A673 (cell line): ENCODE data around the gene CA4. TPM values are rescaled to one million over a fixed set of nuclear protein-coding genes. Genes with fewer than 3 reads are reported as not detected.

Experiments
- BruUV-seq: library from RNA; stranded (reverse); fragments of 400-500 nt; replicated peaks from 2 replicates; lab custom pipeline; 2021; lab: Mats Ljungman, UMichigan
- CTCF ChIA-PET: fragments of 300-600 bp; sonication (Branson Sonifier 250); formaldehyde crosslinking; loops from one replicate; lab custom pipeline; 2022; ENCODE audit warnings: antibody characterized with exemption; lab: Charles Lee
- POLR2A ChIA-PET: fragments of 300-600 bp; sonication (Branson Sonifier 250); formaldehyde crosslinking; loops from one replicate; lab custom pipeline; 2022; ENCODE audit warnings: antibody characterized with exemption; ENCODE audit not compliant: low non-redundant PET; lab: Charles Lee
- DNase-seq: peaks from one replicate; pipeline ENCODE4 v3.0.0-alpha.2; 2015; ENCODE audit warnings: low spot score
- H3K27ac ChIP-seq: fragments of 200-600 bp; sonication (generic); 2 replicates; pipeline ENCODE4 v1.5.1; 2016; ENCODE audit warnings: mixed run types, low read depth, mild to moderate bottlenecking, mixed read lengths, antibody characterized with exemption, low read length; ENCODE audit not compliant: poor library complexity, severe bottlenecking
- H3K27me3 ChIP-seq: fragments of 200-600 bp; sonication (generic); replicated peaks from 2 replicates; pipeline ENCODE4 v1.6.1; 2017; ENCODE audit warnings: mixed run types, low read depth, mild to moderate bottlenecking, mixed read lengths, antibody characterized with exemption, low read length; ENCODE audit not compliant: insufficient read depth, poor library complexity
- H3K36me3 ChIP-seq: fragments of 200-600 bp; sonication (generic); 2 replicates; pipeline ENCODE4 v1.6.1; 2016; ENCODE audit warnings: mixed run types, mild to moderate bottlenecking, mixed read lengths, antibody characterized with exemption, low read length; ENCODE audit not compliant: insufficient read depth, poor library complexity, severe bottlenecking
- H3K4me1 ChIP-seq: fragments of 200-600 bp; sonication (generic); 2 replicates; pipeline ENCODE4 v1.6.1; 2017; ENCODE audit warnings: mixed run types, mild to moderate bottlenecking, mixed read lengths, antibody characterized with exemption, low read length; ENCODE audit not compliant: insufficient read depth, poor library complexity, severe bottlenecking
- H3K4me3 ChIP-seq: fragments of 200-600 bp; sonication (generic); 2 replicates; pipeline ENCODE4 v1.5.1; 2016; ENCODE audit warnings: low read depth, mixed run types, mild to moderate bottlenecking, mixed read lengths, low read length; ENCODE audit not compliant: poor library complexity, severe bottlenecking
- H3K9me3 ChIP-seq: fragments of 200-600 bp; sonication (generic); 2 replicates; pipeline ENCODE4 v1.6.1; 2016; ENCODE audit warnings: mixed run types, low read depth, mild to moderate bottlenecking, mixed read lengths, antibody characterized with exemption, low read length; ENCODE audit not compliant: poor library complexity, severe bottlenecking
- EZH2 ChIP-seq: fragments of 200-600 bp; sonication (generic); IDR thresholded peaks from 2 replicates; pipeline ENCODE4 v1.6.1; 2017; ENCODE audit warnings: borderline replicate concordance, low read depth, mild to moderate bottlenecking, mixed read lengths, antibody characterized with exemption, low read length; ENCODE audit not compliant: poor library complexity, severe bottlenecking
- intact Hi-C: fragments of 100-400 bp; cut with micrococcal nuclease; formaldehyde crosslinking; loops from one replicate; pipeline ENCODE4 v1.10.0; 2022; ENCODE audit not compliant: unreplicated experiment
- total RNA-seq: library from RNA; stranded (reverse); gene quantifications from 2 replicates; pipeline ENCODE4 v1.2.3, GENCODE V29; 2021
- TF ChIP-seq, protein P1 (sequence below): fragments of 300-800, 200-600 bp; sonication (generic); conservative IDR thresholded peaks from 2 replicates; pipeline ENCODE4 v1.5.1; 2017; ENCODE audit warnings: low read depth, mild to moderate bottlenecking, antibody characterized with exemption, low read length, moderate library complexity, mixed read lengths

CA4 gene
- total RNA-seq, 1 experiment from 2014 or later = not detected

GRCh38 chr17:60156746-60157145 is 7.0 kb downstream of the CA4 start:
- Histone ChIP-seq H3K4me3 (no peak overlapping the region), H3K27ac (no peak overlapping the region), H3K27me3 (peaks cover 5% of the 10 kb centered on the region), H3K9me3 (no peaks in the 10 kb centered on the region), H3K36me3 (no peaks in the 10 kb centered on the region), H3K4me1 (peaks cover 7% of the 10 kb centered on the region)
- intact Hi-C loops = no loop called here
- ChIA-PET POLR2A (no interaction called here), CTCF (no interaction called here)
- DNase-seq = no peak
- no peak for TF ChIP-seq EZH2
- BruUV-seq = no TSS peak

DNA sequence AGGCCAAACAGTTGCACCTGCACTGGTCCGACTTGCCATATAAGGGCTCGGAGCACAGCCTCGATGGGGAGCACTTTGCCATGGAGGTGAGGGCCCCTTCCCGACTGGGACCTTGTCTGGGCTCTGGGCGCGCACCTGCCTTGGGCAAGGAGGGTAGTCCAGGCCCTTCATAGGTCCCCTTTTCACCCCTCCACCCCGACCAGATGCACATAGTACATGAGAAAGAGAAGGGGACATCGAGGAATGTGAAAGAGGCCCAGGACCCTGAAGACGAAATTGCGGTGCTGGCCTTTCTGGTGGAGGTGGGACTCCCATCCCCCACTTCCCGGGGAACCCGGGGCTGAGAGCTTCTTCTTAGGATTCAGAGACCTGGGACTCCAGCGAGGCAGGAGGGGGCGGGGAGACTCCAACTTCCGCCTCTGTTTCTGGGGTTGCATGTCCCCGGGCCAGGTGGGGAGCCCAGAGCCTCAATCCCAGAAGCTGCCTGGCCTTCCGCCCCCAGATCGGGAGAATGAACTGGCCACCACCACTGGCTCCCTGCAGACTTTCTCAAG is 7.8 kb downstream of the CA4 start:
- POLR2A ChIA-PET = no interaction called here
- Histone ChIP-seq H3K36me3 (no peaks in the 10 kb centered on the region), H3K27me3 (no peaks in the 10 kb centered on the region), H3K4me1 (peaks cover 7% of the 10 kb centered on the region), H3K4me3 (no peak overlapping the region), H3K27ac (no peak overlapping the region), H3K9me3 (no peaks in the 10 kb centered on the region)
- BruUV-seq = no TSS peak
- CTCF ChIA-PET = no interaction called here
- TF ChIP-seq, protein P1, sequence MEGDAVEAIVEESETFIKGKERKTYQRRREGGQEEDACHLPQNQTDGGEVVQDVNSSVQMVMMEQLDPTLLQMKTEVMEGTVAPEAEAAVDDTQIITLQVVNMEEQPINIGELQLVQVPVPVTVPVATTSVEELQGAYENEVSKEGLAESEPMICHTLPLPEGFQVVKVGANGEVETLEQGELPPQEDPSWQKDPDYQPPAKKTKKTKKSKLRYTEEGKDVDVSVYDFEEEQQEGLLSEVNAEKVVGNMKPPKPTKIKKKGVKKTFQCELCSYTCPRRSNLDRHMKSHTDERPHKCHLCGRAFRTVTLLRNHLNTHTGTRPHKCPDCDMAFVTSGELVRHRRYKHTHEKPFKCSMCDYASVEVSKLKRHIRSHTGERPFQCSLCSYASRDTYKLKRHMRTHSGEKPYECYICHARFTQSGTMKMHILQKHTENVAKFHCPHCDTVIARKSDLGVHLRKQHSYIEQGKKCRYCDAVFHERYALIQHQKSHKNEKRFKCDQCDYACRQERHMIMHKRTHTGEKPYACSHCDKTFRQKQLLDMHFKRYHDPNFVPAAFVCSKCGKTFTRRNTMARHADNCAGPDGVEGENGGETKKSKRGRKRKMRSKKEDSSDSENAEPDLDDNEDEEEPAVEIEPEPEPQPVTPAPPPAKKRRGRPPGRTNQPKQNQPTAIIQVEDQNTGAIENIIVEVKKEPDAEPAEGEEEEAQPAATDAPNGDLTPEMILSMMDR = no peak
- no peak for TF ChIP-seq EZH2
- intact Hi-C loops = no loop called here
- no peak for DNase-seq

DNA sequence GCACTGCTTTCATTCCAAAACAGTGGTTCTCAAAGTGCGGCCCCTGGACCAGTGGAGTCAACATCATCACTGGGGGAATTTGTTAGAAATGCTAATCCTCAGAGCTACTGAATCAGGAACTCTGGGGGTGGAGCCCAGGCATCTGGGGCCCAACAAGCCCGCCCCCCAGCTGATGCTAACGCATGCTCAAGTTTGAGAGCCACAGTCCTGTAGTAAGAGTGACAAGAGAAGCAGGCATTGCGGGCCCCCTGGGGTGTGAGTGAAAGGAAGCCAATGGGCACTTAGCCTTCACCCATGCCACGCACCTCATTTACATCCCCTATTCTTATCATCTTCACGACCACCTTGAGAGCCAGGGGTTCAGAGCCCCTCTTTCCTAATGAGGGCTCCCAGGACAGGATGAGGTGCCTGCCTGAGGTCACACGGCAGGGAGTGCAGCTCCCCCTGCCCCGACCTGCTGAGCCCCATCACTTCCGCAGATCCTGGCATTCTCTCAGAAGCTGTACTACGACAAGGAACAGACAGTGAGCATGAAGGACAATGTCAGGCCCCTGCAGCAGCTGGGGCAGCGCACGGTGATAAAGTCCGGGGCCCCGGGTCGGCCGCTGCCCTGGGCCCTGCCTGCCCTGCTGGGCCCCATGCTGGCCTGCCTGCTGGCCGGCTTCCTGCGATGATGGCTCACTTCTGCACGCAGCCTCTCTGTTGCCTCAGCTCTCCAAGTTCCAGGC is 9.1 kb downstream of the CA4 start:
- POLR2A ChIA-PET = no interaction called here
- H3K4me1 ChIP-seq = peaks cover 7% of the 10 kb centered on the region
- TF ChIP-seq EZH2 = no peak
- TF ChIP-seq, protein P1 = no peak
- no peaks in the 10 kb centered on the region for H3K9me3 ChIP-seq
- H3K27ac ChIP-seq = no peak overlapping the region
- DNase-seq = no peak
- H3K27me3 ChIP-seq = no peaks in the 10 kb centered on the region
- H3K4me3 ChIP-seq = no peak overlapping the region
- CTCF ChIA-PET = no interaction called here
- BruUV-seq = no TSS peak
- intact Hi-C loops = no loop called here
- H3K36me3 ChIP-seq = no peaks in the 10 kb centered on the region

DNA sequence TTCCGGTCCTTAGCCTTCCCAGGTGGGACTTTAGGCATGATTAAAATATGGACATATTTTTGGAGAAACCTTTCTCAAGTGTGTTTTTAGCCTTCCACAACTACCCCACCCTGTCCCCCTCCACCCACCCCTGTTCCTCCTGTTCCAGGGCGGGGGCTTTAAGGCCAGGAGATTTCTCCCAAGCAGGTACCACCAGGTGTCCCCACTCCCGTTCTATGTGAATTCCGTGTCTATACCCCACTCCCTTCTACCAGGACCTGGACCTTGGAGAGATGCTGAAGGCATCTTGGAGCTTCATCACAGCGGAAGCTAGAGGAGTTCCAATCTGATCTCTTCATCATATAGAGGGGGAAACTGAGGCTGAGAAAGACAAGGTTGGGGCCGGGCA is 9.7 kb downstream of the CA4 start:
- TF ChIP-seq, protein P1 = no peak
- no peak for TF ChIP-seq EZH2
- Histone ChIP-seq H3K9me3 (no peaks in the 10 kb centered on the region), H3K36me3 (no peaks in the 10 kb centered on the region), H3K27me3 (no peaks in the 10 kb centered on the region), H3K4me1 (peaks cover 3% of the 10 kb centered on the region), H3K4me3 (no peak overlapping the region), H3K27ac (no peak overlapping the region)
- intact Hi-C loops = no loop called here
- ChIA-PET POLR2A (no interaction called here), CTCF (no interaction called here)
- no TSS peak for BruUV-seq
- DNase-seq = no peak
